NAMALWA (cell line): Measurements from ENCODE around the gene PDCL3.
A peak's percentile ranks its signal among the peaks of the same experiment; 100 is the strongest.

Experiments
- DNase-seq: peaks from one replicate; pipeline ENCODE4 v3.0.0-alpha.2; 2015; ENCODE audit warnings: low spot score

PDCL3 gene

DNA sequence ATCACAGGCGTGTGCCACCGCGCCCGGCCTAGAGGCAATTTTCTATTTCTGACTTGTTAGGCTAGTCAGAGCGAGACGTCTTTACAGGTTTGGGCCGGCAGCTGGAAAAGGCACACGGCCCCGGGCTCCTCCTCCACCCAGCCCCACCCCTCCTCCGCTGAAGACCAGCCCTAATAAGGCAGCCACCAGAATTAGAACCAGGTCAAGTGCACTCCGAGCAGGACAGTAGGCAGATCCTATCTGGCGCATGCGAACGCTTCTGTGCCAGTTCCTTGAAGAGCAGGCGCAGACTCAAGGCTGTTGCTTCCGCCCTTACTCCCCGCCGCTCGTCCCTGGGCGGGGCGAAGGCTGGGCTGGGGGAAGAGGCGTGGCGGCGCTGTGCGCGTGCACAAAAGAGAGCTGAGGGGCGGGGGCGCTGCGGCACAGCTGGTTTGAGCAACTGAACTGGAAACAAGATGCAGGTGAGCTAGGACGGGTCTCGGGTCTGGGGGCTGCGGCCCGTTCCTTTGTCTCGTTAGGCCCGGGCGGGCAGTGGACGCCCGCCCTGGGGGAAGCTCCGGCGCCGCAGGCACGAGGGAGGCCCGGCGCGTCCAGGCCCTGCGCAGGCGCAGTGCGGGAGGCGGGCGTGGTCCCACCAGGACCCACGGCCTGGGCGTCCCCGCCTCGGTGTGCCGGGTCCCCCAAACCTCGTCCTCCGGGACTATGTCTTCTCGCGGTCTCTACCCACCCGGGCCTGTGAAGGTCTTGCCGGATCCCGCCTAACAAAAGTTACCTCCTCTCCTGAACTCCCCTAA, at the start of gene PDCL3:
PDCL3 (plus strand) TSS at position 381 of the 794 bp plus-strand sequence; CDS start at position 456, 75 bp downstream.
- peak; percentile 99 for DNase-seq

DNA sequence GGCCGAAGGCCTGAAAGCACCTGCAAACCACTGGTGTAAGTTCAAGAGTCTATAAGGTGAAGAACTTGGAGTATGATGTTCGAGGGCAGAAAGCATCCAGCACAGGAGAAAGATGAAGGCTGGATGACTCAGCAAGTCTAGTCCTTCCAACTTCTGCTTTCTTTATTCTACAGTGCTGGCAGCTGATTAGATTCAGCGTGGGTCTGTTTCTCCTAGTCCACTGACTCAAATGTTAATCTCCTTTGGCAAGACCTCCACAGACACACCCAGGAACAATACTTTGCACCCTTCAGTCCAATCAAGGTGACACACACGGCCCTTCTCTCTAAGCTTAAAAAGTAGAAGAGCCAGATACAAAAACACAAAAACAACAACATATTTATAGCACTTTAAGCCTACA, 49.1 kb upstream of the PDCL3 start:
- DNase-seq = peak; percentile 24

DNA sequence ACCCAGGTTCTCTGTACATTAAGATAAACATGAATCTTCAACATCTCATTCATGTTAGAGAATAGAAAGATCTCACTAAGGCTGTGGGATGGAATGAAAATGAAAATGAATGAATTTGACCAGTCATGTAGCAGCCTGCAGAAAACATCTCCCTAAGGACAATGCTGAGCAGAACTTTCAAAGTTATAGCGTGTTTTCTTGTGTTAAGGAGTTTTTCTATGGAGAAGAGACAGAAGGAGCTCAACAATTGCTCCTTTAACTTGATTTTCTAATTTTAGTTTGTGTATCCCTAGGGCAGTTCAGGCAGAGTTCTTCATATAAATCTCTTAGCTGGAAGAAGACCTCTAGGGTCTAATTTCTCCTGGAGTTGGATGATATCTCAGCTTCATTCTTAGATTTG, 45.2 kb upstream of the PDCL3 start:
- no peak for DNase-seq

DNA sequence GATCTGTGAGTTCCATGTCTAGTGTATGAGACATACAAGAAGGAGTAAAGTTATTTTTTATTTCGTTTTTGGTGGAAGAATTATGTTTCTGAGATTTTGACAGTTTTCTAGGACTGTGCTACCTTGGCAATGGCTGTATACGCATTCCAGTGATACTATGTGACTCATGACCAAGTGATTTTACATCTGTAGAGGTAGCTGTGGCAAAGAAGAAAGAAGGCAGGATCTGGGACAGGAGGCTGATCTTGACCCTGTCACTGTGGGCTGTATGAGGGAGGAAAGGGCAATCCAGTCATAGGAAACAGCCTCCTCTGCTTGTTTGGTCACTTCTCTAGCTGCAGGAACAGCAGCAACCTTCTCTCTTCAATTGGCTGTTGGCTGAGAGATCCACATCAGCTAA, 44.0 kb upstream of the PDCL3 start:
- DNase-seq = no peak

DNA sequence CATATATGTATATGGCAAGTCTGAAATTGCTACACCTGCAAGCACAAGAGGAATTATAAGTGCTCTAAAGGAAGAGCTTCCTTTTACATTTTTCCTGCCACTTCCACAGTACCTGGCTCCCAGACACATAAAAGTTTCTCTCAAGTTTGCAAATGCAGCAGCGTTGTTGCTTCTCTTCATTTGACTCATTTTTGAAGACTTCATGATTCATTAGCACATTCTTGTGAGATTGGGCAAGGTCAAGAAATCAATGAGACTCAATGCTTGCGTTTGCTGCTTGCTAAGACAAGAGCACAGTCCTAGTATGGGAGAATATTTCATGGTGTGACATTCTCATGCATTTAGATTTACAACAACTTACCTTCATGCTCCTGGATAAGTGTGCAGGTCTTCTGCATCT, 42.6 kb upstream of the PDCL3 start:
- no peak for DNase-seq

DNA sequence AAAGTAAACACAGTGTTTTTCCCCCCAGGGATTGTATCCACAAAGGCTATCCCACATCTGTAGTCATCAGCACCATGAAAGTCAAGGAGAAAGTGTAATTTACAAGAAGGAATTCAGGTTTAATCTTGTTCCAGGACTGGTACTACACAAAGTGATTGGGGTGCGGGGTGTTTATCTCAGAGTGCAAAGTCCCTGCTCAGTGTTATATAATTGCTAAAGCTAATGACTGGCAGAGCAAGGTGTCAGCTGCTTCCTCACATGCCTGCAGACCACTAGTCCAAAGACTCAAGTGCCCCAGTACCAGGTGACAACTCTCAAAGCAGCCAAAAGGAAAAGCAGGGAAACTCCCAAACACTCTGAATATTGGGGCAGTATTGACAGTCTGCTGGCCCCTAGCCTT, 40.4 kb upstream of the PDCL3 start:
- no peak for DNase-seq

DNA sequence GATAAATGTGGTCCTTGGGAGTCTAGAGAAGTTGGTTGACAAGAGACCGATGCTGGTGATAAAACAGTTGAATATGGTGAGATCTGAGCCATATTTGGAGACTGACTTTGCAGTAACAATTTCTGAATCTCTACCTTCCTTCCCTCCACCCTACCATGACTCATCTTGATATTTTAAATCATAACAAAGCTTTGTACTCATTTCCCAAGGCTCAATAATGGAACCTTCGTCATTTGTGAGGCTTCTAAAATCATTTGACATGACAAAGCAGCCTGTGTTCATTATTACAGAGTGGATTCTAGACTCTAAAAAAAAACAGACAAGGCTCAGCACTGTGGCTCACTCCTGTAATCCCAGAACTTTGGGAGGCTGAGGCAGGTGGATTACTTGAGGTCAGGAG, 38.5 kb upstream of the PDCL3 start:
- no peak for DNase-seq

DNA sequence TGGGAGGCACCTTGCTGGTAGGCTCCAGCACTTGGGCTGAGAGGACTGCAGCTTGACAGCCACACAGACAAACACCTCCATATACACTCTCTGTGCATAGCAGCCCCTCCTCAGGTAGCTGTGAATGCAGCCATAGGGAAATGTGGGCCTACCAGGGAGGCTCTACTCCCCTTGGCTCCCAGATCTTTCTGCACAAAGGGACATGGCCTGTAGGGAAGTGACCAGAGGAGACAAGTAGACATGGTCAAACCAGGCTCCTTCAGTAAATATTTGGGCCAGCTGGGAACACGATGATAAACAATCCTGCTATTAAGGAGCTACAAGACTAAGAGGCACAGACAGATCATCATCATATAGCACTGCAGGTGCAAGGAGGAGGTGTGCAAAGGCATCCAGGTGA, 35.9 kb upstream of the PDCL3 start:
- DNase-seq = no peak

DNA sequence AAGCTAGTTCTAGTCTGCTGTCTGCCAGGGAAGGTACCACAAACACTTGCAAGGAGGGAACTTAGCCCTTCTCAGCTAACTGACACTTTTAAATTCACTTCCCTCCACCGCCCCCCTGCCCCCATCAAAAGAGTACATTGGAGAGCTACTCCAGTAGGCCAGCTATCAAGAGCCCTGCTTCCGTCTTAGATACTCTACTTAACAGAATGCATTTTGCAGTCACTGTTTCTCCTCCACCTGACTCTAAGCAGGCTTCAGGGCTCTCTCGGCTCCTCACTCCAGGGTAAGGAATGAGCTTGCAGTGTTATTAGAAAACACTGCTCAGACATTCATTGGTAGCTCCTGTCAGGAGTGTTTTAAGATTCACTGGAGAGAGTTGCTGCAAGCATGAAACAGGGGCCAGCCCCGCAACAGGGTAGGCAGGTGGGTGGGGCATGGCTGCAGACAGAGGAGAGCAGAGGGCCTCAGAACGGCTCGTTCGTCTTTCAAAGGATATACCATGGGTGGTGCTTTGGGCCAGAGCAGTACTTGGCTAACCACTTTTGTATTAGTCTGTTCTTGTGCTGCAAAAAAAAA, 35.3 kb upstream of the PDCL3 start:
- DNase-seq = no peak

DNA sequence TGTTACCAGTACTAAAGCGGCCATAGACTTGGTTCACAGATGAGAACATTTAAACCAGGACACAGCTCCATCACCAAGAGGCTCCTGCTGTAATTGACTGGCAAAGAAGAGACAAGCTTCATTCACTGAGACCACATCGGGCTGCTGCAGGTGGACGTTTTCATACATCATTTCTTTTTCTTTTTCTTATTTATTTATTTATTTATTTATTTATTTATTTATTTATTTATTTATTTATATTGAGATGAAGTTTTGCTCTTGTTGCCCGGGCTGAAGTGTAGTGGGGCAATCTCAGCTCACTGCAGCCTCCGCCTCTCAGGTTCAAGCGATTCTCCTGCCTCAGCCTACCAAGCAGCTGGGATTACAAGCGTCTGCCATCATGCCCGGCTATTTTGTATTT, 33.6 kb upstream of the PDCL3 start:
- DNase-seq = no peak

DNA sequence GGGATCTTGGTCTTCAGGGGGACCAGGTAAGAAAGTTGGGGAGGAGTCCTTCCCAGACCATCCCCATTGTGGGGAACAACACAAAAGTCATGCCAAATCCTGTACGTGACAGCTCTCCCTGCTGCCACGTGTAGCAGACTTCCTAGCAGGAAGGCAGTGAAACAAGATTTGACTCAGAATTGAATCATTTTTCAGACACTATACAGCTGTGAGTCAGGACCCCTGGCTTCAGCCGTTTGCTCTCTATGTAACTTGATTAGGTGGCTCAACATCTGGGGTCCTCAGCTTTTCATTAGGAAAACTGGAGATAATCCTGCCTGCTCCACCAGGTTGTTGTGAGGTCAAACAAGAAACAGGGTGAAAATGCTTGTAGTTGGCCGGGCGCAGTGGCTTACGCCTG, 32.9 kb upstream of the PDCL3 start:
- no peak for DNase-seq

DNA sequence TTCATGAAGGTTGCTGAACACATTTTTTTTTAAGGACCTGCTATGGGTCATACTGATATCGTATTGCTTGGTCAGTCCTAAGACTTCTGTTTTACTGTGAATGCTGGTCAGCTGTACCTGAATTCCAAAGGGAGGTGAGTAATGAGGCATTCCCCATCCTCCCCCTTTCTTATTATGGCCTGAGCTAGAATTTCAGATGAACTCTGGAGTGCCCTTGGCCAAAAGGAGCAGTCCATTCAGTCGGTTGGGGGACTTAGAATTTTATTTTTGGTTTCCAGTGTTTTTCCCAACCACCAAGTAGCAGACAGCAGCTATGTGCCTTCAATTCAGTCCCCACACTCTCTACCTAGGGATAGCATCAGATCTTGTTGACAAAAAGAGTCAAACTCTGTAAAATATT, 26.9 kb upstream of the PDCL3 start:
- no peak for DNase-seq

DNA sequence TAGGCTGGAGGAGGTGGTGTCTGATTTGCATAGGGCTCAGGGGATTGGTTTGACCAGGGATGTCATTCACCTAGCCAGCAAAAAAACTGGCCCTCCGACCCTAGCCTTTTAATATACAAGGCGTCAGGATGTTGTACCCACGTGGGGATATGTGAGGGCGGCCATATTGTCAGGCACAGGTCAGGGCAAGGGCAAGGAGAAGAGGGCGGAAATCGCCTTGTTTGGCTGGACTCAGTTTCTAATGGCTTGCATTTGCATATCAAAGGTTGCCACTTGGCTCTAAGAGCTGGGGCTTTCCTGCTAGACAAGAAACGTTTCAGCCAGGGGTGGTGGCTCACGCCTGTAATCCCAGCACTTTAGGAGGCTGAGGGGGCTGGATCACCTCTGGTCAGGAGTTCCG, 24.9 kb upstream of the PDCL3 start:
- DNase-seq = no peak

DNA sequence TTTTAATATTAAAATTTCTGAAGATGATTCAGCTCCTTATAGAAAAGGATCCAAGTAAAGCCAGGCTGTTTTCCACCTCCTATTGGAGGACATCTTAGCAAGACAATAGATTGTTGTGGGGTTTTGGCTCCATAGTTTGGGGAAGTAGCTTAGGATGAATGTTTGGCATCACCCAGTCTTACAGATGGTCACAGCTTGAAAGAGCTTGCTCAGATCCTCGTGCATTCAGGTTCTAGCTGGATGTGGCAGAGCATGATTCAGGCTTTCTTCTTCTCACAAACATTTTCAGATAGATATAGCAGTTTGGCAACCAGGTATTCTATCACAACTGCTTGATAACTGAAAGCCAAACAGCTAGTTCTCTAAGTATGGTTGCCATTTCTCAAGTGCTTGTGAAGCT, 23.6 kb upstream of the PDCL3 start:
- no peak for DNase-seq

DNA sequence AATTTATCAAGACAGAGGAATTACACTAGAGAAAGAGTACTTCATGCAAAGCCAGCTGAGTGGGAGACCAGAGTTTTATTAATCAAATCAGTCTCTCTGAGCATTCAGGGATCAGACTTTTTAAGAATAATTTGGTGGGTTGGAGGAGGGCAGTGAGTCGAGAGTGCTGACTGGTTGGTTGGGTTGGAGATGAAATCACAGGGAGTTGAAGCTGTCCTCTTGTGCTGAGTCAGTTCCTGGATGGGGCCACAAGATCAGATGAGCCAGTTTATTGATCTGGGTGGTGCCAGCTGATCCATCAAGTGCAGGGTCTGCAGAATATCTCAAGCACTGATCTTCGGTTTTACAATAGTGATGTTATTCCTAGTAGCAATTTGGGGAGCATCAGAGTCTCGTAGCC, 21.4 kb upstream of the PDCL3 start:
- no peak for DNase-seq

DNA sequence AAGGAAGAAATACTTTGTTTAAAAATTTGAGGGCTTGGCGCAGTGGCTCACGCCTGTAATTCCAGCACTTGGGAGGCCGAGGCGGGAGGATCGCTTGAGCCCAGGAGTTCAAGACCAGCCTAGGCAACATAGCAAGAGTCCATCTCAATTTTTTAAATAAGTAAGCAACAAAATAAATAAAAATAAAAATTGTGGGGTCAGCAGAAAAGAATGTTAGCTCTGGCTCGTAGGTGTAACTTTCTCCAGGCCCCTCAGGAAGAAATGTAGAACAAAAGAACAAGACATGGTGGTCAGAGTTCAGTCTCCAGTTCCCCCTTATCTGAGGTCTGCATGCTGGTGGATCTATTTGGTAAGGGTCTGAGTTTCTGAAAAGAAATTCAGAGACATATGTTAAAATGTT, 20.4 kb upstream of the PDCL3 start:
- DNase-seq = no peak

DNA sequence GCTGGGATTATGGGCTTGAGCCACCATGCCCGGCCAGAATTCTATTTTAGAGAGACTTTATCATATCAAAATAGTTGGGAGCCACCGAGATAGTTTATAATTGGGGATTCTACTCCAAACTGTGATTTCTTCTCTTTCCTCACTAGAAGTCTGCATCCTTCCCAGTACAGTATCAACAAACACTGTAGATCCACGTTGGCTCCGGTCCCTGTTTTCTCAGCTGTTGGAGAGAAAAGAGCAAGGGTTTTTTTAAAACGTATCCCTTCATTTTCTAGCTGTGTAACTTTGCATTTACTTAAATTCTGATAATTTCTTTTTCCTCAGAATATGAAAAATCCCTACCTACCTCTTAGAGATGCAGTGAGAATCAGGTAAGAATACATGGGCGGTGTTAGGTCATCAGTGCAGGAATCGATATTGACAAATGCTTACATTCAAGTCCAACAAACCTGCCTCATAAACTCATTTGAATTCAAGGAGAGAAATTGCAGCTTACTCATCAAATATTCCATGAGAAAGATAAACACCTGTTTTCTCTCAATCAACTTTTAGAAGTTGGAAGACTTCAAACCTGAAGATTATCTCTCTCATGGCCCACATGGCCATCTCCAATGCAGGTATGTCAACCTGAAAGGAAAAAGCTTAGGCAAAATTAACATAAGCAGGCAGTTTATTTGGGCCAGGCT, 17.7 kb upstream of the PDCL3 start:
- DNase-seq = no peak

DNA sequence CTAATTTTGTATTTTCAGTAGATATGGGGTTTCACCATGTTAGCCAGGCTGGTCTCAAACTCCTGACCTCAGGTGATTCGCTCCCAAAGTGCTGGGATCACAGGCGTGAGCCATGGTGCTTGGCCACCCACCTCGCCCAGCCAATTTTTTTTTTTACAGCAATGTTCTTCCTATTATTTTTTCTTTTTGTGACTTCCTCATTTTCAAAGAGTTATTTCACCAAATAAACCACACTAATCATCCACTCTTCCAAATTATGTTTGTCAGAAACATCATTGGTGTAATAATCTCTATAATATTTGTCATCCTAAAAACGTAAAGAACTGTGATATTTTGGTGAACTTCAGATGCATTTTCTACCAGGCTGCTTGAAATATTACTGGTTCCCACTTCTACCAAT, 16.3 kb upstream of the PDCL3 start:
- DNase-seq = no peak

DNA sequence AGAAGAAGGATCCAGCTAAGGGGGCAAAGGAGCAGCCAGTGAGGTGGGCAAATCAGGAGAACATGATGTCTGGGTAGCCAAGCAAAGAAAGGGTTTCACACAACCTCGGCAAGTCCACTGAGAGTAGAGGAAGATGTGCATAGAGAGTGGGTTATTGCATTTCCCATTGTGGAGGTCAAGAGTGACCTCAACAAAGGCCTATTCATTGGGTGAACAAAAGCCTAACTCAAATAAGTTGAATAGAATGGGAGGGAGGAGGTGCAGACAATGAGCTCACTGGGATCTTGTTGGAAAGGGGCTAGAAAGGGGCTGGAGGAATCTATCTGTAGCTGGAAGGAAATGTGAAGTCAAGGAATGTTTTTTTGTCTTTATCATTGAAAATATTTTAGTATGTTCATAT, 14.0 kb upstream of the PDCL3 start:
- no peak for DNase-seq

DNA sequence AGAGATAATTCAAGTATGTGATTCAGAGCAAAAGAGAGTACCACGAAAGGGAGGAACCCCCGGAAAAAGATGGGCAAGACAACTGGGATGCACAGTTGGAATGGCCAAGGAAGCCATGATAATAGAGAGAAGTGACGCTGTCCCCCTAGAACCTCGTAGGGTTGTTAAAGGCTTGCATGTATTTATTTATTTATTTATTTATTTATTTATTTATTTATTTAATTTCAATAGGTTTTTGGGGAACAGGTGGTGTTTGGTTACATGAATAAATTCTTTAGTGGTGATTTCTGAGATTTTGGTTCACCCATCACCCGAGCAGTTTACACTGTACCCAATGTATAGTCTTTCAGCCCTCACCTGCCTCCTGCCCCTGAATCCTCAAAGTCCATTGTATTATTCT, 11.5 kb upstream of the PDCL3 start:
- DNase-seq = no peak

DNA sequence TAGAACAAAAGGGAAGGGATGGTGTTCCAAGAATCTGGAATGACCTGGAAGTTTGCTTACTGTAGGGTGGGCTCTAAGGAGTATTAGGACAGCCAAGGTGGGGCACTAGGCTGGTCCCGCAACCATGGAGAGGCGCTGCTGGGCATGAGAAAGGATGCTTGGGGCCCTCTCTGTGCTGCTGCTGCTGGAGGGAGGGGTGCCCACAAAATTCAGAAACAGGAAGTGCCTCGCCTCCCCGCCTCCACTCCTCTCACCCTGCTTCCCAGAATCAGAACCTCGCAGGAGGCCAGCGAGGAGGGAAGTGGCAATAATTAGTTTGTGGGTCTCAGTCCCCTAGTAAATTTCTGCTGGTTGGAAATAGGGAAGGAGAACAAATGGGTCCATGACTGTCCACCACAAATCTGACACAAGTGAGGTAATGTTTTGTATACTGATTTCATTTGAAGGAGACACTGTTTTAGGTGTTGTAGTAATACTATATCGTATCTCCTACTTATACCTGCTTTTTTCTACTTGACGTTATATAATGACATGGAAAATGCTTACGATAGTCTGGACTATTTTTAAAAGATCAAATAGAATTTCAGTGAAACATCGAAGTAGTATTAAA, 7.9 kb upstream of the PDCL3 start:
- no peak for DNase-seq

DNA sequence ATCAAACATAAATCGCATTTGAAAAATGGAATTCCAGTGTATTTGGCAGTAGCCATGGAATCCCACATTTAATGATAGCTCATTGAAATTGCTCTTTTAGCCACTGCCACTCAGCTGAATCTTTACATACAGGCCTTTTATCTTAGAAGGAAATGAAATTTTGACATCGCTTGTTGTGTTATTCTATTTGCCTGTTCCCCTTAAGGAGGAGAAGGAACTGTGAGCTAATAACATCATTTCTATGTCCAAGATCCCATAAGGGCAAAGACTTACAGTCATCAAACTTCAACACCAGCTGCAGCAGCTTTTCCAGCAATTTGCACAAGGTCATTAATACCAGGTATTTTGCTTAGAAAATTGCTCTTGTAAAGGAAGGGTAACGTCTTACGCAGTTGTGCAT, 6.0 kb upstream of the PDCL3 start:
- no peak for DNase-seq

DNA sequence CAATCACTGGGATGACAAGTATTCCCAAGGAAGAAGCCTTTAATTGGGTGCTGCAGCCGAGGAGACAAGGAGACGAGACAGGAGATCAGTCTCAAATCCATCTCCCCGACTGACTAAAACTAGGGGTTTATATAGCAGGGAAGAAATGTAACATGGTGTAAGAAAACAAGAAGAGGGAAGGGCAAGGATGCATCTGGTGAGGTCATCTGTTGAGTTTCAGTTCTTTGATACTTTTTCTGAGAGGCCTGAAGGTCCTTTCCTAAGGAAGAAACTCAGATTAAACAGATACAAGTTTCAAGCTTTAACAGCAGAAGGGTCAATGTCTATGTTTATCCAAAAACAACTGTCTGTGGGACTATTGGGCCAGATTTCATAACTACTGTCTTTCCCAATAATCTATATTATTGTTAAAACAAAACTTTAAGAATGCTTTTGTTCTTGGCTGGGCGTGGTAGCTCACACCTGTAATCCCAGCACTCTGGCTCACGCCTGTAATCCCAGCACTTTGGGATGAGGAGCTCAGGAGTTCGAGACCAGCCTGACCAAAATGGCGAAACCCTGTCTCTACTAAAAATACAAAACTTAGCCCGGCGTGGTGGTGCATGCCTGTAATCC, 2.5 kb upstream of the PDCL3 start:
- DNase-seq = no peak
